Ishikawa (cell line): ENCODE measurements around the gene YIF1A.

Source experiments
- CEBPB ChIP-seq: IDR thresholded peaks from 2 replicates; pipeline ENCODE4 v1.6.1; 2012
- EP300 ChIP-seq: IDR thresholded peaks from 2 replicates; pipeline ENCODE4 v1.6.1; 2012; ENCODE audit warnings: borderline replicate concordance
- FOXM1 ChIP-seq: IDR thresholded peaks from 2 replicates; pipeline ENCODE4 v1.6.1; 2012; ENCODE audit warnings: low read depth, borderline replicate concordance
- REST ChIP-seq: IDR thresholded peaks from 2 replicates; pipeline ENCODE4 v1.6.1; 2012; ENCODE audit warnings: low read depth, mild to moderate bottlenecking
- TEAD4 ChIP-seq: IDR thresholded peaks from 2 replicates; pipeline ENCODE4 v1.6.1; 2012
- USF1 ChIP-seq: IDR thresholded peaks from 2 replicates; pipeline ENCODE4 v1.6.1; 2012
- TF ChIP-seq, protein P1 (sequence below): IDR thresholded peaks from 2 replicates; pipeline ENCODE4 v1.6.1; 2012

GRCh38 chr11:66318600-66318970 is 29.6 kb upstream of the YIF1A start:
- no peak for TF ChIP-seq REST
- no peak for TF ChIP-seq FOXM1
- TF ChIP-seq, protein P1, sequence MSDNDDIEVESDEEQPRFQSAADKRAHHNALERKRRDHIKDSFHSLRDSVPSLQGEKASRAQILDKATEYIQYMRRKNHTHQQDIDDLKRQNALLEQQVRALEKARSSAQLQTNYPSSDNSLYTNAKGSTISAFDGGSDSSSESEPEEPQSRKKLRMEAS: no peak
- TF ChIP-seq TEAD4: no peak
- TF ChIP-seq EP300: no peak
- TF ChIP-seq CEBPB: no peak
- no peak for TF ChIP-seq USF1
